K562 (cell line): ENCODE measurements around the gene CLEC17A. TPM values are rescaled to one million over a fixed set of nuclear protein-coding genes. Genes with fewer than 3 reads are reported as not detected.

Experiments
- ATAC-seq: fragments of 200-7000 bp; cut with Tn5 transposase; 3 replicates; pipeline ENCODE4 v1.9.1; 2020; ENCODE audit warnings: moderate library complexity
- BruUV-seq: library from RNA; stranded (reverse); fragments of 400-500 nt; replicated peaks from 2 replicates; lab custom pipeline; 2021; lab: Mats Ljungman, UMichigan
- CTCF ChIA-PET: fragments of 300-600 bp; formaldehyde crosslinking; extraction: SDS; loops from one replicate; lab custom pipeline; 2021; ENCODE audit warnings: low intra/inter-chr PET ratio; lab: Yijun Ruan, JAX
- POLR2A ChIA-PET: fragments of 300-600, 350-650 bp; sonication (Branson Sonifier 250); formaldehyde crosslinking; extraction: SDS; loops from one replicate; lab custom pipeline; 2021; ENCODE audit warnings: antibody characterized with exemption, inconsistent platforms; lab: Yijun Ruan, JAX
- DNase-seq, 4 experiments: peaks; one replicate each; pipeline versions ENCODE4 v3.0.0 to v3.0.0-alpha.2; 2011 to 2018; ENCODE audit warnings: low spot score in 3 of 4, mixed read lengths in 3 of 4; ENCODE audit errors: extremely low read depth in 1 of 4
- FAIRE-seq: peaks from 2 replicates; lab custom pipeline; 2011; peaks lifted over from hg19 to GRCh38; lab: Jason Lieb, UNC
- H2AFZ ChIP-seq: 2 replicates; pipeline ENCODE4 v1.6.0; 2011; ENCODE audit warnings: low read depth, low read length, control low read depth, inconsistent platforms
- H3K27ac ChIP-seq: fragments of 200-600 bp; 3 replicates; pipeline ENCODE4 v1.8.0; 2011; ENCODE audit warnings: low read depth, mild to moderate bottlenecking, control low read depth, inconsistent platforms, low read length, moderate library complexity, mixed read lengths; ENCODE audit errors: extremely low read depth
- H3K27me3 ChIP-seq, 2 experiments: fragments of 300-600 bp in 1 of 2; 2 replicates in 1 of 2; 3 replicates in 1 of 2; pipeline versions ENCODE4 v1.6.0 to v1.8.0; 2011; ENCODE audit warnings: inconsistent platforms in 2 of 2, low read length in 2 of 2, mild to moderate bottlenecking in 1 of 2, mixed read lengths in 1 of 2, moderate library complexity in 1 of 2; ENCODE audit not compliant: control insufficient read depth in 2 of 2, insufficient read depth in 2 of 2
- H3K36me3 ChIP-seq: fragments of 300-600 bp; 3 replicates; pipeline ENCODE4 v1.8.0; 2011; ENCODE audit warnings: mild to moderate bottlenecking, low read length, inconsistent platforms; ENCODE audit not compliant: control insufficient read depth, insufficient read depth
- H3K4me1 ChIP-seq, 2 experiments: fragments of 200-600 bp in 1 of 2; replicated peaks in 1 of 2; 2 replicates in 1 of 2; 3 replicates in 1 of 2; pipeline versions ENCODE4 v1.5.1 to v1.8.0; 2011; ENCODE audit warnings: inconsistent platforms in 2 of 2, low read length in 2 of 2, mild to moderate bottlenecking in 1 of 2, mixed read lengths in 1 of 2, moderate library complexity in 1 of 2; ENCODE audit not compliant: control insufficient read depth in 2 of 2, insufficient read depth in 2 of 2
- H3K4me2 ChIP-seq: 2 replicates; pipeline ENCODE4 v1.6.1; 2011; ENCODE audit warnings: low read length, control low read depth, inconsistent platforms, mixed read lengths; ENCODE audit not compliant: insufficient read depth
- H3K4me3 ChIP-seq: fragments of 200-600 bp; sonication (generic), shearing (Covaris generic); 2 replicates; pipeline ENCODE4 v1.5.1; 2016; ENCODE audit warnings: control low read depth, inconsistent platforms
- H3K79me2 ChIP-seq: fragments of 200-600 bp; 3 replicates; pipeline ENCODE4 v1.8.0; 2011; ENCODE audit warnings: low read length, inconsistent platforms; ENCODE audit not compliant: control insufficient read depth, insufficient read depth
- H3K9ac ChIP-seq, 2 experiments: 2 replicates each; pipeline versions ENCODE4 v1.6.0 to v1.6.1; 2011; ENCODE audit warnings: low read depth in 2 of 2, low read length in 2 of 2, control low read depth in 1 of 2, inconsistent platforms in 1 of 2, mild to moderate bottlenecking in 1 of 2, mixed read lengths in 1 of 2; ENCODE audit not compliant: insufficient read depth in 1 of 2
- H3K9me1 ChIP-seq: one replicate; pipeline ENCODE4 v1.6.0; 2011; ENCODE audit warnings: inconsistent platforms, mild to moderate bottlenecking, low read length, moderate library complexity; ENCODE audit not compliant: control insufficient read depth, insufficient read depth
- H3K9me3 ChIP-seq: replicated peaks from 2 replicates; pipeline ENCODE4 v1.5.1; 2011; ENCODE audit warnings: low read depth, low read length, inconsistent platforms; ENCODE audit not compliant: control insufficient read depth, insufficient read depth
- H4K20me1 ChIP-seq: replicated peaks from 2 replicates; pipeline ENCODE4 v1.6.1; 2011; ENCODE audit warnings: low read length, inconsistent platforms, mixed read lengths; ENCODE audit not compliant: control insufficient read depth, insufficient read depth
- OTX1 ChIP-seq: fragments of 450-650 bp; formaldehyde crosslinking; IDR thresholded peaks from 2 replicates; pipeline ENCODE4 v1.4.0; 2022; ENCODE audit warnings: mild to moderate bottlenecking
- RBFOX2 ChIP-seq: fragments of 200-400 bp; formaldehyde crosslinking; IDR thresholded peaks from 2 replicates; pipeline ENCODE4 v1.6.1; 2017; ENCODE audit warnings: low read depth, mild to moderate bottlenecking, low read length, moderate library complexity
- SAP30 ChIP-seq: fragments of 200-600 bp; sonication (generic); IDR thresholded peaks from 2 replicates; pipeline ENCODE4 v1.6.1; 2012; ENCODE audit warnings: borderline replicate concordance, low read depth, mild to moderate bottlenecking, moderate library complexity, low read length, control low read depth, inconsistent platforms; ENCODE audit not compliant: insufficient read depth, poor library complexity, severe bottlenecking
- ZNF384 ChIP-seq: IDR thresholded peaks from 2 replicates; pipeline ENCODE4 v1.6.1; 2012; ENCODE audit warnings: low read depth, low read length, improper control_type of control experiment
- ZNF778 ChIP-seq: fragments of 450-650 bp; formaldehyde crosslinking; IDR thresholded peaks from 2 replicates; pipeline ENCODE4 v1.4.0; 2020; ENCODE audit warnings: mild to moderate bottlenecking, moderate library complexity
- WGBS: fragments of 100-300 bp; shearing (Covaris generic); methylation state at CpG from one replicate; pipeline ENCODE4 v1.1.6; 2016; ENCODE audit warnings: low coverage, mixed read lengths; ENCODE audit not compliant: insufficient coverage; ENCODE audit errors: missing lambda C conversion rate; 5-methylcytosine and 5-hydroxymethylcytosine counted together
- in situ Hi-C: fragments of 300-500 bp; cut with MboI; formaldehyde crosslinking; loops from 4 replicates; pipeline ENCODE4 v1.15.0; 2018; ENCODE audit warnings: inconsistent platforms, mixed read lengths
- intact Hi-C: fragments of 100-400 bp; cut with micrococcal nuclease; formaldehyde crosslinking; loops from 2 replicates; pipeline ENCODE4 v1.14.2; 2022
- polyA plus RNA-seq, 8 experiments: library from polyadenylated mRNA; depleted of rRNA in 4 of 8; stranded (reverse) in 5 of 8; unstranded in 3 of 8; fragments of >200 nt; fragmentation: Nextera tagmentation in 2 of 8; fragmentation: Illumina TruSeq in 1 of 8; extraction: Ambion mirVana in 2 of 8; extraction: Trizol in 1 of 8; gene quantifications; 2 replicates each; pipeline versions ENCODE4 v1.2.1 to v1.2.3, GENCODE V29; 2011 to 2014; ENCODE audit warnings: inconsistent platforms in 1 of 8, missing spikeins in 1 of 8
- total RNA-seq, 7 experiments: library from RNA; depleted of rRNA in 6 of 7; stranded (reverse); fragments of >200 nt in 6 of 7; fragmentation: Illumina TruSeq in 2 of 7; extraction: Trizol in 2 of 7; gene quantifications; 2 replicates each; pipeline versions ENCODE4 v1.2.1 to v1.2.3, GENCODE V29; 2011 to 2021; ENCODE audit warnings: low replicate concordance in 1 of 7
- TF ChIP-seq, protein P1 (sequence below): sonication (generic); formaldehyde crosslinking; IDR thresholded peaks from 2 replicates; pipeline ENCODE4 v1.8.0; 2023; ENCODE audit warnings: missing genetic modification reagents, mild to moderate bottlenecking, borderline replicate concordance

Gene CLEC17A
- total and polyA plus RNA-seq, 9 of the 15 experiments (the other 6 are each of a cell fraction or from before 2014, with no cell fraction given) = 0.03 TPM; not detected in 8

DNA sequence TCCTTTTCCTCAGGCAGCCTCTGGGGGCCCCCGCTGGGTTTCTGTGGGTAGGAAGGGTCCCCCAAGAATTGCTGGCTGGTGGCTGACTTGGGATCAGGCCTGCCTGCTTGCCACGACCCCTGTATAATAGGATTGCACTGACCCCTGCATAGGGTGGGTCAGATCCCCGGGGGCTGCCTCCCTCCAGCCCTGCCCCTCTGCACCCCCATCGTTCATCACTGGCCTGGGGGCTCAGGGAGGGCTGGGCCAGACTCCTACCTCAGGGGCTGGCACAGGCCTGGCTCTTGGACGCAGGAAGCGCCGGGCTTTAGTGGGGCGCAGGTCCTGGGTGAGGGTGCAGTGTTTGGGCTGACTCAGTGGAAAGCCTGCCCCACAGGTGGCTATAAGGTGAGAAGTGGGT lies 21.6 kb upstream of the CLEC17A start:
- Histone ChIP-seq H3K9ac (peak overlapping the region in 1 of 2 experiments; percentile 52; a peak in 2 of 4 replicates), H3K9me3 (no peaks in the 10 kb centered on the region), H3K79me2 (peaks cover 45% of the 10 kb centered on the region), H3K27ac (no peak overlapping the region), H4K20me1 (peaks cover 13% of the 10 kb centered on the region; the same call in 1 of the 2 replicates), H3K27me3 (no peaks in the 10 kb centered on the region), H3K9me1 (peaks cover 8% of the 10 kb centered on the region), H3K4me2 (no peak overlapping the region)
- POLR2A ChIA-PET = interaction anchor here (1.3 kb wide), 1 partner anchor 11 kb away, joined by 3 read pairs; no protein-coding TSS in a partner anchor
- in situ Hi-C loops (no loop called here), intact Hi-C loops (no loop called here)
- no peak for FAIRE-seq
- ATAC-seq = no peak
- no TSS peak for BruUV-seq
- no peak for DNase-seq
- 89% methylated on average over 5 of the region's 8 CpGs for WGBS
- TF ChIP-seq ZNF778 (CRISPR knock-in tag) = no peak
- TF ChIP-seq RBFOX2 = no peak
- no peak for TF ChIP-seq SAP30
- no peak for TF ChIP-seq ZNF384
- TF ChIP-seq, all 486 proteins: peak for 0
- CTCF ChIA-PET = no interaction called here
- Histone ChIP-seq H2AFZ (no peak overlapping the region), H3K4me3 (no peak overlapping the region), H3K4me1 (peaks cover 15 to 80% of the 10 kb centered on the region in 2 experiments; a peak in 4 of 5 replicates), H3K36me3 (peaks cover 32% of the 10 kb centered on the region; the same call in 1 of the 3 replicates)

DNA sequence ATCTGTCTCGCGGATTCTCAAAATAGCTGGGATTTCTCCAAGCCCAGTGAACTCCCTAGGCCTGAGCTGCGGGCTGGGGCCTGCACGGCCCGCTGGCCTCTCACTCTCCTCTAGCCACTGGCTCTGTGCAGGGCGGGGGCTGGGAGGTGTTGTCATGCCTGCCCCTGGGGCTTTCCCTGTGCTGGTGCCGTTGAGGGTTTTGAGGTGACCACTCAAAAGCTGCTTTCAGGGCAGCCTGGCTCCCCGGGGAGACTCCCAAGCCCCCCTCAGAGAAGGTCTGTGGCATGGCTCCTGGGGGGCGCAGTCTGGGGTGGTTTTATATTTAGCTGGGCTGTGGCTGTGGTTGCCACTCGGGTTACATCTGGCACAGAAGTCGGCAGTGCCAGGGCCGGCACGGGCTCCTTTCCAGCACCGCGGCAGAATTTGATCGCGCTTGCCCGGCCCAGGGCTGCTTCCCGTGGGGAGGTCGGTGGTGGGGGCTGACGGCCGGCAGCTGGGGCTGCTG lies 21.0 kb upstream of the CLEC17A start:
- Histone ChIP-seq H3K4me3 (no peak overlapping the region), H3K27me3 (no peaks in the 10 kb centered on the region), H3K9me3 (no peaks in the 10 kb centered on the region), H3K4me2 (no peak overlapping the region), H3K4me1 (peaks cover 12 to 78% of the 10 kb centered on the region in 2 experiments; a peak in 4 of 5 replicates)
- DNase-seq = no peak
- TF ChIP-seq, protein P1, sequence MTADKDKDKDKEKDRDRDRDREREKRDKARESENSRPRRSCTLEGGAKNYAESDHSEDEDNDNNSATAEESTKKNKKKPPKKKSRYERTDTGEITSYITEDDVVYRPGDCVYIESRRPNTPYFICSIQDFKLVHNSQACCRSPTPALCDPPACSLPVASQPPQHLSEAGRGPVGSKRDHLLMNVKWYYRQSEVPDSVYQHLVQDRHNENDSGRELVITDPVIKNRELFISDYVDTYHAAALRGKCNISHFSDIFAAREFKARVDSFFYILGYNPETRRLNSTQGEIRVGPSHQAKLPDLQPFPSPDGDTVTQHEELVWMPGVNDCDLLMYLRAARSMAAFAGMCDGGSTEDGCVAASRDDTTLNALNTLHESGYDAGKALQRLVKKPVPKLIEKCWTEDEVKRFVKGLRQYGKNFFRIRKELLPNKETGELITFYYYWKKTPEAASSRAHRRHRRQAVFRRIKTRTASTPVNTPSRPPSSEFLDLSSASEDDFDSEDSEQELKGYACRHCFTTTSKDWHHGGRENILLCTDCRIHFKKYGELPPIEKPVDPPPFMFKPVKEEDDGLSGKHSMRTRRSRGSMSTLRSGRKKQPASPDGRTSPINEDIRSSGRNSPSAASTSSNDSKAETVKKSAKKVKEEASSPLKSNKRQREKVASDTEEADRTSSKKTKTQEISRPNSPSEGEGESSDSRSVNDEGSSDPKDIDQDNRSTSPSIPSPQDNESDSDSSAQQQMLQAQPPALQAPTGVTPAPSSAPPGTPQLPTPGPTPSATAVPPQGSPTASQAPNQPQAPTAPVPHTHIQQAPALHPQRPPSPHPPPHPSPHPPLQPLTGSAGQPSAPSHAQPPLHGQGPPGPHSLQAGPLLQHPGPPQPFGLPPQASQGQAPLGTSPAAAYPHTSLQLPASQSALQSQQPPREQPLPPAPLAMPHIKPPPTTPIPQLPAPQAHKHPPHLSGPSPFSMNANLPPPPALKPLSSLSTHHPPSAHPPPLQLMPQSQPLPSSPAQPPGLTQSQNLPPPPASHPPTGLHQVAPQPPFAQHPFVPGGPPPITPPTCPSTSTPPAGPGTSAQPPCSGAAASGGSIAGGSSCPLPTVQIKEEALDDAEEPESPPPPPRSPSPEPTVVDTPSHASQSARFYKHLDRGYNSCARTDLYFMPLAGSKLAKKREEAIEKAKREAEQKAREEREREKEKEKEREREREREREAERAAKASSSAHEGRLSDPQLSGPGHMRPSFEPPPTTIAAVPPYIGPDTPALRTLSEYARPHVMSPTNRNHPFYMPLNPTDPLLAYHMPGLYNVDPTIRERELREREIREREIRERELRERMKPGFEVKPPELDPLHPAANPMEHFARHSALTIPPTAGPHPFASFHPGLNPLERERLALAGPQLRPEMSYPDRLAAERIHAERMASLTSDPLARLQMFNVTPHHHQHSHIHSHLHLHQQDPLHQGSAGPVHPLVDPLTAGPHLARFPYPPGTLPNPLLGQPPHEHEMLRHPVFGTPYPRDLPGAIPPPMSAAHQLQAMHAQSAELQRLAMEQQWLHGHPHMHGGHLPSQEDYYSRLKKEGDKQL (CRISPR knock-in tag) = no peak
- TF ChIP-seq RBFOX2 = no peak
- no peak for TF ChIP-seq OTX1
- TF ChIP-seq, all 486 proteins: peak for 0
- ATAC-seq = no peak
- H3K27ac ChIP-seq = peak overlapping the region; percentile 22; the same call in 1 of the 3 replicates
- 87% methylated on average over 16 of the region's 22 CpGs for WGBS
- intact Hi-C loops (no loop called here), in situ Hi-C loops (no loop called here)
- H3K79me2 ChIP-seq = peaks cover 38% of the 10 kb centered on the region
- peak overlapping the region in 1 of 2 experiments; percentile 58; a peak in 1 of 4 replicates for H3K9ac ChIP-seq
- BruUV-seq = no TSS peak
- no peak overlapping the region for H2AFZ ChIP-seq
- H3K9me1 ChIP-seq = peaks cover 8% of the 10 kb centered on the region
- CTCF ChIA-PET = no interaction called here
- no peak for FAIRE-seq
- H3K36me3 ChIP-seq = peaks cover 36% of the 10 kb centered on the region; the same call in 1 of the 3 replicates
- POLR2A ChIA-PET = interaction anchor here (0.6 to 1.4 kb wide), 4 partner anchors 10 to 871 kb away, joined by 3 to 4 read pairs (median 4); partner anchors contain the start of gene NDUFB7
- peaks cover 10% of the 10 kb centered on the region; the same call in 1 of the 2 replicates for H4K20me1 ChIP-seq
